H1 (cell line): ENCODE data around the gene MPV17L. TPM values are rescaled to one million over a fixed set of nuclear protein-coding genes. Genes with fewer than 3 reads are reported as not detected.

Experiments
- CTCF ChIA-PET: fragments of 300-600 bp; sonication (Branson Sonifier 250); formaldehyde crosslinking; loops from one replicate; lab custom pipeline; 2021; ENCODE audit not compliant: partially characterized antibody; lab: Charles Lee
- POLR2A ChIA-PET: fragments of 300-600 bp; sonication (Branson Sonifier 250); formaldehyde crosslinking; loops from one replicate; lab custom pipeline; 2021; ENCODE audit warnings: inconsistent platforms; ENCODE audit not compliant: partially characterized antibody; lab: Charles Lee
- DNase-seq, 2 experiments: peaks; one replicate each; pipeline versions ENCODE4 v3.0.0 to v3.0.0-alpha.2; 2010 to 2022; ENCODE audit warnings: low spot score in 2 of 2, low read depth in 1 of 2, mixed read lengths in 1 of 2
- FAIRE-seq: peaks from 2 replicates; lab custom pipeline; 2011; peaks lifted over from hg19 to GRCh38; lab: Jason Lieb, UNC
- H2AFZ ChIP-seq: 2 replicates; pipeline ENCODE4 v1.8.1; 2012; ENCODE audit warnings: low read length, inconsistent platforms
- H2AK5ac ChIP-seq: 2 replicates; pipeline ENCODE4 v1.6.1; 2013; ENCODE audit warnings: low read depth, low read length
- H2BK120ac ChIP-seq: replicated peaks from 2 replicates; pipeline ENCODE3; 2013; ENCODE audit warnings: low read depth, low read length, inconsistent platforms
- H2BK12ac ChIP-seq: 2 replicates; pipeline ENCODE4 v1.6.1; 2013; ENCODE audit warnings: low read depth, low read length
- H2BK15ac ChIP-seq: 2 replicates; pipeline ENCODE4 v1.6.1; 2013; ENCODE audit warnings: low read length
- H2BK20ac ChIP-seq: 2 replicates; pipeline ENCODE4 v1.6.1; 2013; ENCODE audit warnings: low read length
- H2BK5ac ChIP-seq: 2 replicates; pipeline ENCODE4 v1.6.1; 2013; ENCODE audit warnings: low read depth, low read length
- H3K14ac ChIP-seq: 2 replicates; pipeline ENCODE4 v1.6.1; 2013; ENCODE audit warnings: inconsistent platforms; ENCODE audit not compliant: insufficient read length
- H3K18ac ChIP-seq: 2 replicates; pipeline ENCODE4 v1.6.1; 2013; ENCODE audit warnings: low read length; ENCODE audit errors: extremely low read depth
- H3K23ac ChIP-seq: 2 replicates; pipeline ENCODE4 v1.6.1; 2013; ENCODE audit warnings: inconsistent platforms; ENCODE audit not compliant: insufficient read length
- H3K23me2 ChIP-seq: 2 replicates; pipeline ENCODE4 v1.6.1; 2013; ENCODE audit warnings: low read depth, low read length
- H3K27ac ChIP-seq: 2 replicates; pipeline ENCODE4 v1.6.1; 2011; ENCODE audit warnings: low read depth, low read length, inconsistent platforms
- H3K27me3 ChIP-seq, 4 experiments: replicated peaks in 1 of 4; 1 replicate in 1 of 4; 2 replicates in 3 of 4; pipeline versions ENCODE4 v1.6.1 to v1.8.1; 2011 to 2013; ENCODE audit warnings: low read length in 3 of 4, mild to moderate bottlenecking in 3 of 4, inconsistent platforms in 2 of 4, mixed read lengths in 2 of 4, moderate library complexity in 1 of 4; ENCODE audit not compliant: control insufficient read depth in 3 of 4, insufficient read depth in 3 of 4; ENCODE audit errors: extremely low read depth in 1 of 4
- H3K36me3 ChIP-seq, 4 experiments: 2 replicates each; pipeline versions ENCODE4 v1.6.1 to v1.8.1; 2011 to 2013; ENCODE audit warnings: mild to moderate bottlenecking in 4 of 4, low read length in 3 of 4, moderate library complexity in 2 of 4, control low read depth in 1 of 4, inconsistent platforms in 1 of 4; ENCODE audit not compliant: insufficient read depth in 4 of 4, control insufficient read depth in 2 of 4
- H3K4ac ChIP-seq: replicated peaks from 2 replicates; pipeline ENCODE3; 2013; ENCODE audit warnings: low read length, low read depth, mixed read lengths, inconsistent platforms; ENCODE audit not compliant: insufficient read length
- H3K4me1 ChIP-seq, 4 experiments: replicated peaks in 1 of 4; 1 replicate in 1 of 4; 2 replicates in 3 of 4; pipeline versions ENCODE4 v1.6.1 to v1.8.1; 2011 to 2013; ENCODE audit warnings: low read length in 3 of 4, inconsistent platforms in 2 of 4, mixed read lengths in 1 of 4; ENCODE audit not compliant: insufficient read depth in 4 of 4, control insufficient read depth in 3 of 4
- H3K4me2 ChIP-seq, 2 experiments: 2 replicates each; pipeline versions ENCODE4 v1.6.1 to v1.8.1; 2011 to 2013; ENCODE audit warnings: low read depth in 2 of 2, low read length in 2 of 2, control low read depth in 1 of 2, inconsistent platforms in 1 of 2, mild to moderate bottlenecking in 1 of 2; ENCODE audit not compliant: insufficient read depth in 1 of 2
- H3K4me3 ChIP-seq, 4 experiments: fragments of 200-600, 300-600 bp in 1 of 4; sonication (generic), shearing (Covaris generic), sonication (Bioruptor Twin) in 1 of 4; 2 replicates each; pipeline versions ENCODE4 v1.5.1 to v1.8.1; 2011 to 2016; ENCODE audit warnings: low read length in 4 of 4, low read depth in 3 of 4, control low read depth in 2 of 4, inconsistent platforms in 2 of 4, mild to moderate bottlenecking in 2 of 4, mixed read lengths in 1 of 4, moderate library complexity in 1 of 4; ENCODE audit not compliant: insufficient read depth in 2 of 4; ENCODE audit errors: extremely low read depth in 1 of 4
- H3K56ac ChIP-seq: replicated peaks from 2 replicates; pipeline ENCODE3; 2013; ENCODE audit warnings: low read depth, mild to moderate bottlenecking, mixed read lengths, low read length, inconsistent platforms; ENCODE audit not compliant: insufficient read length
- H3K79me1 ChIP-seq: 2 replicates; pipeline ENCODE4 v1.6.1; 2013; ENCODE audit warnings: low read depth, low read length, control low read depth
- H3K79me2 ChIP-seq, 2 experiments: 2 replicates each; pipeline versions ENCODE4 v1.6.1 to v1.8.1; 2012 to 2013; ENCODE audit warnings: low read length in 2 of 2, mild to moderate bottlenecking in 2 of 2, inconsistent platforms in 1 of 2; ENCODE audit not compliant: insufficient read depth in 2 of 2, control insufficient read depth in 1 of 2
- H3K9ac ChIP-seq, 4 experiments: replicated peaks in 1 of 4; 1 replicate in 1 of 4; 2 replicates in 3 of 4; pipeline versions ENCODE4 v1.6.1 to v1.8.1; 2011 to 2013; ENCODE audit warnings: low read depth in 3 of 4, low read length in 3 of 4, control low read depth in 2 of 4, mild to moderate bottlenecking in 2 of 4, moderate library complexity in 2 of 4, inconsistent platforms in 1 of 4; ENCODE audit errors: extremely low read depth in 1 of 4
- H3K9me3 ChIP-seq, 2 experiments: 2 replicates each; pipeline versions ENCODE4 v1.6.1 to v1.8.1; 2012 to 2013; ENCODE audit warnings: mild to moderate bottlenecking in 2 of 2, moderate library complexity in 2 of 2, control low read depth in 1 of 2, inconsistent platforms in 1 of 2, low read depth in 1 of 2, low read length in 1 of 2, mixed read lengths in 1 of 2; ENCODE audit not compliant: insufficient read depth in 2 of 2
- H4K20me1 ChIP-seq, 2 experiments: replicated peaks in 1 of 2; 2 replicates each; pipeline versions ENCODE3 to v1.8.1; 2011 to 2013; ENCODE audit warnings: inconsistent platforms in 2 of 2, low read length in 2 of 2, mild to moderate bottlenecking in 1 of 2; ENCODE audit not compliant: insufficient read depth in 2 of 2, control insufficient read depth in 1 of 2
- H4K5ac ChIP-seq: 2 replicates; pipeline ENCODE4 v1.6.1; 2013; ENCODE audit warnings: low read length, low read depth, mixed read lengths, inconsistent platforms; ENCODE audit not compliant: insufficient read length
- H4K8ac ChIP-seq: 2 replicates; pipeline ENCODE4 v1.8.0; 2013; ENCODE audit warnings: mild to moderate bottlenecking, moderate library complexity, low read length, inconsistent platforms; ENCODE audit not compliant: insufficient read depth; ENCODE audit errors: extremely low read depth
- H4K91ac ChIP-seq: replicated peaks from 2 replicates; pipeline ENCODE3; 2013; ENCODE audit warnings: low read length, mixed read lengths, inconsistent platforms; ENCODE audit not compliant: insufficient read length
- CHD2 ChIP-seq: IDR thresholded peaks from 2 replicates; pipeline ENCODE4 v1.6.1; 2012; ENCODE audit warnings: low read length, improper control_type of control experiment
- CTCF ChIP-seq, 3 experiments: IDR thresholded peaks; 1 replicate in 2 of 3; 2 replicates in 1 of 3; pipeline versions ENCODE4 v1.5.1 to v1.6.1; 2011; ENCODE audit warnings: low read length in 3 of 3, mild to moderate bottlenecking in 3 of 3, inconsistent platforms in 2 of 3, low read depth in 1 of 3, moderate library complexity in 1 of 3; ENCODE audit not compliant: insufficient read depth in 1 of 3; ENCODE audit errors: control extremely low read depth in 1 of 3
- FOSL1 ChIP-seq: IDR thresholded peaks from 2 replicates; pipeline ENCODE4 v1.6.1; 2011; ENCODE audit warnings: mild to moderate bottlenecking, low read depth, low read length, moderate library complexity; ENCODE audit not compliant: insufficient read depth
- KDM1A ChIP-seq: fragments of 200-600, 300-600 bp; sonication (generic); IDR thresholded peaks from 2 replicates; pipeline ENCODE4 v1.7.1; 2016; ENCODE audit warnings: mild to moderate bottlenecking, low read length, borderline replicate concordance
- PHF8 ChIP-seq: fragments of 200-600 bp; sonication (generic); conservative IDR thresholded peaks from 2 replicates; pipeline ENCODE4 v1.7.1; 2012; ENCODE audit warnings: low read depth, mild to moderate bottlenecking, inconsistent platforms, low read length, moderate library complexity
- SIN3A ChIP-seq, 2 experiments: IDR thresholded peaks in 1 of 2; conservative IDR thresholded peaks in 1 of 2; 2 replicates each; pipeline ENCODE4 v1.6.1; 2011 to 2012; ENCODE audit warnings: low read length in 2 of 2, improper control_type of control experiment in 1 of 2, low read depth in 1 of 2, mild to moderate bottlenecking in 1 of 2
- SIX5 ChIP-seq: IDR thresholded peaks from 2 replicates; pipeline ENCODE4 v1.6.1; 2011; ENCODE audit warnings: mild to moderate bottlenecking, low read depth, low read length
- TAF7 ChIP-seq: optimal IDR thresholded peaks from 2 replicates; pipeline ENCODE3; 2011; ENCODE audit warnings: low read depth, mild to moderate bottlenecking, inconsistent platforms, low read length, moderate library complexity, borderline replicate concordance
- WGBS, 2 experiments: shearing (Covaris generic) in 1 of 2; methylation state at CpG; one replicate each; pipeline versions ENCODE4 v1.1.6 to v1.1.7; 2013 to 2015; ENCODE audit warnings: low lambda C conversion rate in 2 of 2, mixed read lengths in 2 of 2, inconsistent platforms in 1 of 2, low coverage in 1 of 2, missing lambda C conversion rate in 1 of 2; ENCODE audit not compliant: insufficient replicate concordance in 2 of 2, insufficient coverage in 1 of 2, insufficient read length in 1 of 2; ENCODE audit errors: extremely low coverage in 1 of 2, missing lambda C conversion rate in 1 of 2; 5-methylcytosine and 5-hydroxymethylcytosine counted together
- polyA plus RNA-seq, 7 experiments: library from polyadenylated mRNA; depleted of rRNA in 3 of 7; stranded (reverse) in 5 of 7; unstranded in 2 of 7; fragments of >200 nt in 5 of 7; fragments of 200-250 nt in 2 of 7; gene quantifications; 1 replicate in 5 of 7; 2 replicates in 1 of 7; 4 replicates in 1 of 7; pipeline versions ENCODE4 v1.2.1 to v1.2.3, GENCODE V29; 2011 to 2013; ENCODE audit warnings: missing spikeins in 2 of 7, mixed read lengths in 2 of 7
- total RNA-seq: library from RNA; stranded (reverse); fragmentation: NEBNext Ultra II Directional; extraction: Animal tissue kit (Norgen Biotek cat#: 25700); gene quantifications from 2 replicates; pipeline ENCODE4 v1.2.1, GENCODE V29; 2021

MPV17L gene
- total and polyA plus RNA-seq, 2 of the 8 experiments (the other 6 are each of a cell fraction or from before 2014, with no cell fraction given): 6.7 to 8.2 TPM

GRCh38 chr16:15457400-15457799, 61.8 kb downstream of the MPV17L start:
- DNase-seq (no peak), FAIRE-seq (no peak)
- Histone ChIP-seq H3K27me3 (no peaks in the 10 kb centered on the region), H2BK120ac (no peak overlapping the region), H2BK20ac (no peak overlapping the region), H3K9ac (no peak overlapping the region), H2AK5ac (no peak overlapping the region), H4K8ac (no peak overlapping the region), H3K14ac (no peak overlapping the region), H3K23me2 (no peaks in the 10 kb centered on the region), H2BK5ac (no peak overlapping the region), H3K56ac (no peak overlapping the region), H3K18ac (no peak overlapping the region), H3K4me3 (no peak overlapping the region), H3K27ac (no peak overlapping the region), H4K20me1 (no peaks in the 10 kb centered on the region), H3K9me3 (no peaks in the 10 kb centered on the region), H3K4me2 (no peak overlapping the region), H4K5ac (no peak overlapping the region), H2BK15ac (no peak overlapping the region), H3K79me2 (no peaks in the 10 kb centered on the region), H2AFZ (no peak overlapping the region), H3K4me1 (no peaks in the 10 kb centered on the region), H3K23ac (no peak overlapping the region), H4K91ac (no peak overlapping the region)
- POLR2A ChIA-PET: no interaction called here
- TF ChIP-seq CTCF (IDR thresholded peaks at IDR 0.05; ENCODE audit: control extremely low read depth in 1 of 3, insufficient read depth in 1 of 3, low read depth in 1 of 3, low read length in 3 of 3) (no peak), SIN3A (conservative IDR thresholded peaks at IDR 0.05 in 1 of 2, IDR thresholded peaks at IDR 0.05 in 1 of 2; ENCODE audit: low read depth in 1 of 2, low read length in 2 of 2) (no peak), TAF7 (no peak), SIX5 (no peak), CHD2 (no peak), KDM1A (no peak), PHF8 (no peak), FOSL1 (no peak)
- TF ChIP-seq, all 59 proteins: peak for 0
- peaks cover 2% of the 10 kb centered on the region; the same call in 1 of the 2 replicates for H3K79me1 ChIP-seq
- no peak overlapping the region for H3K4ac ChIP-seq
- 92% methylated on average over 3 of the region's 3 CpGs; no CpG with 5 or more reads in 1 of the 2 experiments for WGBS, 2 experiments
- H2BK12ac ChIP-seq: no peak overlapping the region
- CTCF ChIA-PET: interaction anchor here (0.6 kb wide), 1 partner anchor 54 kb away, joined by 3 read pairs; no protein-coding TSS in a partner anchor
- H3K36me3 ChIP-seq: no peaks in the 10 kb centered on the region
